ENCODE measurements around the gene KRTCAP3. TPM values are rescaled to one million over a fixed set of nuclear protein-coding genes. Genes with fewer than 3 reads are reported as not detected.
A peak's percentile ranks its signal among the peaks of the same experiment; 100 is the strongest.

KRTCAP3 gene
- total and polyA plus RNA-seq, 4 donors, result 1.8 to 13.9 (median 3.1) TPM

DNA sequence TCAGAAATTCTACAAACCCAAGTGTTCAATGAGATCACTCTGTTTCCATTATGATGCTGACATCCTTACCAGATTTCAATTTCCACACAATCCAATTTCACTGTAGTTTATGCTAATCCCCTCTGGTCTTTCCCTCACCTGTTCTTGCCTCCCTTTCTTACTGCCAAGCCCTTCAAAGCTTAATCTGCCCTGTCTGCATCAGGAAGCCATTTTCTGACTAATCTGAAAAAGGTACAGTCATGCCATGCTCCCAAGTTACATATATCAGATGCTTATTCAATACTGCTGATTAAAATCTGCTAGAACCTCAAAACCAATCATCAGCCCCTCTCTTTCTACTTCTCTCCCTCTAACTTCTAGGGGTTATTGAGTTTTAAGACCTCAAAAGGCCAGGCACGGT, 8.9 kb downstream of the KRTCAP3 start:
- Histone ChIP-seq H3K9me3 (ENCODE audit: control insufficient read depth, low read length) (no peaks in the 10 kb centered on the region), H3K4me3 (ENCODE audit: low read length in 2 of 2) (no peak overlapping the region), H3K36me3 (ENCODE audit: control insufficient read depth in 1 of 2, insufficient read depth in 2 of 2, low read length in 1 of 2) (peaks cover 5 to 9% of the 10 kb centered on the region in 2 donors), H3K27ac (ENCODE audit: low read depth in 1 of 2, low read length in 2 of 2) (no peak overlapping the region), H3K27me3 (ENCODE audit: control insufficient read depth in 1 of 2, insufficient read depth in 2 of 2, low read length in 1 of 2) (no peaks in the 10 kb centered on the region), H3K4me1 (ENCODE audit: control insufficient read depth in 1 of 2, insufficient read depth in 2 of 2, low read length in 2 of 2) (no peaks in the 10 kb centered on the region)
- WGBS, 2 donors, result 41 to 60% methylated on average over 1 of the region's 1 CpG
- DNase-seq (no peak), ATAC-seq (ENCODE audit: low FRiP score) (no peak)
- intact Hi-C loops (cut with DNase I), result no loop called here

DNA sequence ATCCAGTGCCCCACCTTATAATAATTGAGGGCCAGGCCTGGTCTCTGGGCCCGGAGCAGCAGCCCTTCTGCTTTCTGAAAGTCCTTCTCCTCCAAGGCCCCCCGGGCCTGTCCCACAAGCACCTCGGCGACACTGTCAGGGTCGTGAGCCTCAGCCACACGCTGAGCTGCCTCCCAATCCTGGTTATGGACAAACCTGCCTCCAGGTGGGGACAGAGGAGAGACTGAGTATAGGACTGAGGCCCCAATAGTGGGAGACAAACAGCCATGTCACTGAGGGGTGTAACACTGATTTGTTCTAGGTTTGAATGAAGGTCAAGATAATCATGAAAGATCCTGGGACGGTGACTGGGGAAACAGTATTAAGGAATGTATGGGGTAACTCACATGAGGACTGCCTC, 11.8 kb downstream of the KRTCAP3 start:
- no peaks in the 10 kb centered on the region for H3K27me3 ChIP-seq (ENCODE audit: control insufficient read depth in 1 of 2, insufficient read depth in 2 of 2, low read length in 1 of 2)
- H3K36me3 ChIP-seq (ENCODE audit: control insufficient read depth in 1 of 2, insufficient read depth in 2 of 2, low read length in 1 of 2), result peaks cover 9 to 10% of the 10 kb centered on the region in 2 donors
- intact Hi-C loops (cut with DNase I), result no loop called here
- H3K9me3 ChIP-seq (ENCODE audit: control insufficient read depth, low read length), result no peaks in the 10 kb centered on the region
- no peak overlapping the region for H3K4me3 ChIP-seq (ENCODE audit: low read length in 2 of 2)
- ATAC-seq (ENCODE audit: low FRiP score) (no peak), DNase-seq (no peak)
- H3K4me1 ChIP-seq (ENCODE audit: control insufficient read depth in 1 of 2, insufficient read depth in 2 of 2, low read length in 2 of 2), result no peaks in the 10 kb centered on the region
- WGBS, 2 donors, result 88 to 90% methylated on average over 7 of the region's 7 CpGs
- H3K27ac ChIP-seq (ENCODE audit: low read depth in 1 of 2, low read length in 2 of 2), result no peak overlapping the region

DNA sequence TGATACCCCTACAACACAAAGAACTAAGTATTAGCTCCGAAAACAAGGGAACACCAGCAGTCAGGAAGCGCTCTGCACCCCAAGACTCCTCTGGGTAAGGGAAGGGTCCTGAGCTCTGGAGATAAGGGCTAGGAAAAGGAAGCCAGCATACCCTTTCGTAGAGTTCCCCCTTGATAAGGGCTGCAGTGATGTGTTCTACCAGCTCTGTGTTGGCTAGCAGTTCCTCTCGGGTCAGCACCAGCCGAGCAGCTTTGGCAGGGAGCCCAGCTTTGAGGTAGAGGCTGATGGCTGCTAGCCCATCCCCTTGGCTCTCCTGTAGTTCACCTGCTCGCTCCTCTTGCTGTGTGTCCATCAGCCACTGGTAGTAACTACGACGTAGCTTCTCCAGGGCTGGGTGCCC, 18.9 kb downstream of the KRTCAP3 start:
- WGBS, 2 donors, result 84 to 85% methylated on average over 8 of the region's 8 CpGs
- Histone ChIP-seq H3K27ac (ENCODE audit: low read depth in 1 of 2, low read length in 2 of 2) (no peak overlapping the region), H3K27me3 (ENCODE audit: control insufficient read depth in 1 of 2, insufficient read depth in 2 of 2, low read length in 1 of 2) (no peaks in the 10 kb centered on the region), H3K36me3 (ENCODE audit: control insufficient read depth in 1 of 2, insufficient read depth in 2 of 2, low read length in 1 of 2) (peaks cover 4 to 12% of the 10 kb centered on the region in 2 donors), H3K4me3 (ENCODE audit: low read length in 2 of 2) (no peak overlapping the region), H3K4me1 (ENCODE audit: control insufficient read depth in 1 of 2, insufficient read depth in 2 of 2, low read length in 2 of 2) (no peaks in the 10 kb centered on the region), H3K9me3 (ENCODE audit: control insufficient read depth, low read length) (no peaks in the 10 kb centered on the region)
- no peak for ATAC-seq (ENCODE audit: low FRiP score)
- no peak for DNase-seq
- intact Hi-C loops (cut with DNase I), result no loop called here

DNA sequence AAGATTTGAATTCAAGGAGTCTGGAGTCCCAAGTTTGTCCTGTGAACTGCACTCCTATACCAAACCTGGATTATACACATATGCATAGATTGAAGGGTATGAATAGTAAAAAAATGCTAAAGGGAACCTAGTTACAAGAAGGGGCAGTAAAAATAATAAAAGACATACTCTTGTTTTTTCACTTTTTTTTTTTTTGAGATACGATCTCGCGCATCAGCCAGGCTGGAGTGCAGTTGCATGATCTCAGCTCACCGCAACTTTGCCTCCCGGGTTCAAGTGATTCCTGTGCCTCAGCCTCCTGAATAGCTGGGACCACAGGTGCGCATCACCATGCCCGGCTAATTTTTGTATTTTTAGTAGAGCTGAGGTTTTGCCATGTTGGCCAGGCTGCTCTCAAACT, 22.3 kb downstream of the KRTCAP3 start:
- no peak overlapping the region for H3K4me3 ChIP-seq (ENCODE audit: low read length in 2 of 2)
- no peaks in the 10 kb centered on the region for H3K9me3 ChIP-seq (ENCODE audit: control insufficient read depth, low read length)
- no peak for ATAC-seq (ENCODE audit: low FRiP score)
- no peaks in the 10 kb centered on the region for H3K27me3 ChIP-seq (ENCODE audit: control insufficient read depth in 1 of 2, insufficient read depth in 2 of 2, low read length in 1 of 2)
- intact Hi-C loops (cut with DNase I), result no loop called here
- peaks cover 4 to 7% of the 10 kb centered on the region in 2 donors for H3K36me3 ChIP-seq (ENCODE audit: control insufficient read depth in 1 of 2, insufficient read depth in 2 of 2, low read length in 1 of 2)
- 95 to 98% methylated on average over 7 of the region's 7 CpGs for WGBS, 2 donors
- H3K4me1 ChIP-seq (ENCODE audit: control insufficient read depth in 1 of 2, insufficient read depth in 2 of 2, low read length in 2 of 2), result no peaks in the 10 kb centered on the region
- H3K27ac ChIP-seq (ENCODE audit: low read depth in 1 of 2, low read length in 2 of 2), result no peak overlapping the region
- DNase-seq, result no peak

DNA sequence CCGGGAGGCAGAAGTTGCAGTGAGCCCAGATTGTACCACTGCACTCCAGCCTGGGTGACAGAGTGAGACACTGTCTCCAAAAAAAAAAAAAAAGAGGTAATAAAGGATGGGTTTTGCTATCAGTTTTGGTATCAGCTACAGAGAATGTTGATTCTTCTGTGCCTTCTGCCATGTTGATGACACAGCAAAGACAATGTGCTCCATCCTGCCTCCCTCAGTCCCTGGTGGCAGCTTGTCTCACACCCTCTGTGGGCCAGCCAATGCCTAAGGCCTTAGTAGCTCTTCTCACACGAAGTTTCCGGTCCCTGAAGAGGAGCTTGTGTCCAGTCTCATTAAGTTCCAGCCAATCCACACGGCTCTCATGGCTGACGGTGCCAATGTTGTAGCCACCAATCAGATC, 29.8 kb downstream of the KRTCAP3 start:
- H3K27ac ChIP-seq (ENCODE audit: low read depth in 1 of 2, low read length in 2 of 2), result no peak overlapping the region
- no peaks in the 10 kb centered on the region for H3K4me1 ChIP-seq (ENCODE audit: control insufficient read depth in 1 of 2, insufficient read depth in 2 of 2, low read length in 2 of 2)
- no peaks in the 10 kb centered on the region for H3K9me3 ChIP-seq (ENCODE audit: control insufficient read depth, low read length)
- DNase-seq, result no peak
- no peaks in the 10 kb centered on the region for H3K27me3 ChIP-seq (ENCODE audit: control insufficient read depth in 1 of 2, insufficient read depth in 2 of 2, low read length in 1 of 2)
- H3K4me3 ChIP-seq (ENCODE audit: low read length in 2 of 2), result no peak overlapping the region
- 90 to 93% methylated on average over 5 of the region's 5 CpGs for WGBS, 2 donors
- intact Hi-C loops (cut with DNase I), result no loop called here
- H3K36me3 ChIP-seq (ENCODE audit: control insufficient read depth in 1 of 2, insufficient read depth in 2 of 2, low read length in 1 of 2), result peaks cover 3 to 9% of the 10 kb centered on the region in 2 donors
- no peak for ATAC-seq (ENCODE audit: low FRiP score)

DNA sequence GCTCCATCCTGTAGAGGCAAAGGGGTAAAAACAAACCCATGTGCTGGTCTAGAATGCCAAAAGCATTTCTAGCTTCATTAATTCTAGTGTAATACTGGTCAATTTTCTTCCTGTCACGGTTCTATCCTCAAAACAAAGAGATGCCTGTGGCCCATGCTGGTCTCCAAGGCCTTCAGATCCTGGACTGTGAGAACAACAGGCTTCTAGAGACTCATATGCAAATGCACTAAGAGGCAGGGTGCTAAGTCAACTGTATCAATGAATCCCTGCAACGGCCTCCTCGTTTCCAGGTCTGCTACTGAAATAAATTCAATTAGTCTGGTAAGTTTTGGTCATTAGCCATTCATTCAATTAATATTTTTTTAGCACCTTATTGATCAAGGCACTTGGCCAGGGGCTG, 43.3 kb downstream of the KRTCAP3 start:
- intact Hi-C loops (cut with DNase I), result no loop called here
- DNase-seq (no peak), ATAC-seq (ENCODE audit: low FRiP score) (no peak)
- Histone ChIP-seq H3K4me1 (ENCODE audit: control insufficient read depth in 1 of 2, insufficient read depth in 2 of 2, low read length in 2 of 2) (no peaks in the 10 kb centered on the region), H3K27me3 (ENCODE audit: control insufficient read depth in 1 of 2, insufficient read depth in 2 of 2, low read length in 1 of 2) (no peaks in the 10 kb centered on the region), H3K27ac (ENCODE audit: low read depth in 1 of 2, low read length in 2 of 2) (no peak overlapping the region), H3K36me3 (ENCODE audit: control insufficient read depth in 1 of 2, insufficient read depth in 2 of 2, low read length in 1 of 2) (peaks cover 7 to 11% of the 10 kb centered on the region in 2 donors), H3K9me3 (ENCODE audit: control insufficient read depth, low read length) (no peaks in the 10 kb centered on the region), H3K4me3 (ENCODE audit: low read length in 2 of 2) (no peak overlapping the region)
- WGBS, 2 donors, result 60 to 62% methylated on average over 3 of the region's 3 CpGs

DNA sequence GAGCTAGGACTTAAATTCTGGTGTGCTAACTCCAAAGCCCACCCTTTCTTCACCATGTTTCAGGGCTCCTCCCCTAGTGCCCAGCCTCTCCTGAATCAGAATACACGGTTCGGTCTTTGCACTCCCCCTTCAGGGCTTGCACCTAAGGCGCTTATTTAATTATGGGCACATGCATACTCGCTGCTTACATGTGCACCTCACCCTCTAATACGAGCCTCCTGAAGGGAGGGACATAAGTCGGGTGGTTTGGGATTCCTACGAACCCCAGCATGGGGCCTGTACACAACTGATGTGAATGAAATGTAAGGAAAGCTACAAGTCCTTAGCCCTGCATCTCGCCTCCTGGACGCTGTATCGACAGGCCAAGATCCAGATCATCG, 46.9 kb downstream of the KRTCAP3 start:
- no peaks in the 10 kb centered on the region for H3K4me1 ChIP-seq (ENCODE audit: control insufficient read depth in 1 of 2, insufficient read depth in 2 of 2, low read length in 2 of 2)
- 1 to 3% methylated on average over 11 of the region's 11 CpGs for WGBS, 2 donors
- ATAC-seq (ENCODE audit: low FRiP score) (peak; percentile 36), DNase-seq (no peak)
- H3K9me3 ChIP-seq (ENCODE audit: control insufficient read depth, low read length), result no peaks in the 10 kb centered on the region
- no peak overlapping the region for H3K27ac ChIP-seq (ENCODE audit: low read depth in 1 of 2, low read length in 2 of 2)
- H3K36me3 ChIP-seq (ENCODE audit: control insufficient read depth in 1 of 2, insufficient read depth in 2 of 2, low read length in 1 of 2), result peaks cover 0 to 4% of the 10 kb centered on the region in 2 donors
- intact Hi-C loops (cut with DNase I), result no loop called here
- no peaks in the 10 kb centered on the region for H3K27me3 ChIP-seq (ENCODE audit: control insufficient read depth in 1 of 2, insufficient read depth in 2 of 2, low read length in 1 of 2)
- H3K4me3 ChIP-seq (ENCODE audit: low read length in 2 of 2), result peak overlapping the region; percentile 48 to 60

DNA sequence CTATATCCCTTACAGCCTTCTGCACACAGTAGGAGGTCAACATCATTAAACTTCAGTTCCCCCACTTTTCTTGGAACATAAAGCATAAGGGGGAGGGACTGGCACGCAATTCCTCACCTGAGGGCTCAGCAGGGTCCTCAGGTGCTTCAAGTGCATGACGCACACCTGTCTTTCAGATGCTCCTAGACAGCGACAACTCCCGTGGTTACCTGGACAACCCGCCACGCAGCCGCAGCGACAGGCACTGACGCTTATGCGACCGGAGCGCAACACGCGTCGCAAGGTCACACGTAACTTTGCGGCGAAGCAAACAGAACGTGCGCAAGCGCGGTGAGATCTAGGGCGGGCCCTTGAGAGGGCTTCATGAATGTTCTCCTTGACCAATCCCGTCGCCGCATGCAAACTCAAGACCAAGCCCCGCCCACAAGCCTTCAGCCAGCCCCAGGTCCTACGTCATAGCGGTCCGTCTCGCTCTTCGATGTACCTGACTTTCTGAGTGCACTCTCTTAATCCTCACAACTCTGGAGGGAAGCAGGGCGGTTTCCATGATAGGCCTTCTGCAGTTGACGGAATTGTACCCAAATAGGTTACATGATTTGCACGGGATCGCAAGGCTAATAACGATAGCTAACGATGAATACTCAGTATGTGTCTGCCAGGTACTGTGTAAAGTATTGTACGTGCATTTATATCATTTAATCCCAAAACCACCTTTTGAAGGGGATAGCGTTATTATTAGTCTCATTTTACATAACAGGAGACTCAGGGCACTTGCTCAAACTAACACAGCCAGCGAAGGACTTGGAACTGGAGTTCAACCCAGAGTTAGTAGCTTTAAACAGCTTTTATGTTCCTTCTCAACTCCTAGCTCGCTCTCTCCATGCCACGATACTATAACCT, 47.6 kb downstream of the KRTCAP3 start, which contains the start of gene IFT172:
Gene IFT172, minus strand, starts transcription at position 246 of the 900 bp plus-strand sequence. Its CDS starts 90 bp downstream, at position 156.
- Histone ChIP-seq H3K36me3 (ENCODE audit: control insufficient read depth in 1 of 2, insufficient read depth in 2 of 2, low read length in 1 of 2) (peaks cover 0 to 3% of the 10 kb centered on the region in 2 donors), H3K4me1 (ENCODE audit: control insufficient read depth in 1 of 2, insufficient read depth in 2 of 2, low read length in 2 of 2) (no peaks in the 10 kb centered on the region), H3K9me3 (ENCODE audit: control insufficient read depth, low read length) (no peaks in the 10 kb centered on the region), H3K27ac (ENCODE audit: low read depth in 1 of 2, low read length in 2 of 2) (peak within 1 kb of the TSS in 1 of 2 donors; percentile 39), H3K27me3 (ENCODE audit: control insufficient read depth in 1 of 2, insufficient read depth in 2 of 2, low read length in 1 of 2) (no peaks in the 10 kb centered on the region), H3K4me3 (ENCODE audit: low read length in 2 of 2) (peak within 1 kb of the TSS; percentile 48 to 60)
- ATAC-seq (ENCODE audit: low FRiP score) (peak; percentile 96), DNase-seq (peak; percentile 99)
- intact Hi-C loops (cut with DNase I), result loop anchor here (5.0 to 10.0 kb wide), 3 partner anchors 62 to 135 kb away; partner anchors contain the start of genes CCDC121 (in 1 of the 2), GPN1 (in 1 of the 2), NRBP1 (in 1 of the 2) and ZNF512 (in 1 of the 2)
- 4% methylated on average over 43 of the region's 43 CpGs for WGBS, 2 donors

DNA sequence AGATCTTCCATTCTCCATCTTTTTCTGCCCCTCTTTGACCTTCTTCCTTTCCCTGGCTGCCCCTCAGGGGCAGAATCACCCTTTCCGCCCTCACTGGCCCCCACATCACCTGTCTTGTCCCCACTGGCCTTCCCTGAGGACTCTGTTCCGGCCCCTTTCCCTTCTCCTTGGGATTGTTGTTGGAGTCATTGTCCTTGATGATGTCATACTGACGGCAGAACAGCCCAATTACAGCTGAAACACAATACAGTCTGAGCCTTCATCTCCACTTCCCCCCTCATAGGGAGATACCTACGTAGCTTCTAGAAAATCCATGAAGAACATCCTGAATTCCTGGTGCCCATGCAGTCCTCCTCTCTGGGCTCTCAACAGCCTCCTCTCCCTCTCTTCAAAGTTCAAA, 50.4 kb downstream of the KRTCAP3 start:
- Histone ChIP-seq H3K27me3 (ENCODE audit: control insufficient read depth in 1 of 2, insufficient read depth in 2 of 2, low read length in 1 of 2) (no peaks in the 10 kb centered on the region), H3K9me3 (ENCODE audit: control insufficient read depth, low read length) (no peaks in the 10 kb centered on the region), H3K36me3 (ENCODE audit: control insufficient read depth in 1 of 2, insufficient read depth in 2 of 2, low read length in 1 of 2) (no peaks in the 10 kb centered on the region), H3K4me3 (ENCODE audit: low read length in 2 of 2) (no peak overlapping the region), H3K4me1 (ENCODE audit: control insufficient read depth in 1 of 2, insufficient read depth in 2 of 2, low read length in 2 of 2) (no peaks in the 10 kb centered on the region), H3K27ac (ENCODE audit: low read depth in 1 of 2, low read length in 2 of 2) (no peak overlapping the region)
- WGBS, 2 donors, result 86 to 92% methylated on average over 4 of the region's 4 CpGs
- intact Hi-C loops (cut with DNase I), result loop anchor here (5.0 to 10.0 kb wide), 3 partner anchors 65 to 132 kb away; partner anchors contain the start of genes CCDC121 (in 1 of the 2), GPN1 (in 1 of the 2), NRBP1 (in 1 of the 2) and ZNF512 (in 1 of the 2)
- ATAC-seq (ENCODE audit: low FRiP score), result no peak
- DNase-seq, result no peak
